Naive B cell (primary cell): ENCODE measurements around the gene C1QTNF6. TPM values are rescaled to one million over a fixed set of nuclear protein-coding genes. Genes with fewer than 3 reads are reported as not detected.

Experiments
- ATAC-seq, 2 donors: fragments of 150-1000 bp; cut with Tn5 transposase; 2 replicates each; pipeline ENCODE4 v1.10.0; 2021; ENCODE audit warnings: low read depth in 2 of 2, mild to moderate bottlenecking in 2 of 2, moderate library complexity in 2 of 2
- DNase-seq: peaks from one replicate; pipeline ENCODE4 v3.0.0; 2022
- H3K27ac Mint-ChIP-seq, 6 donors: one replicate each; pipeline ENCODE4 v1.8.0; 2020 to 2022; ENCODE audit warnings: mild to moderate bottlenecking in 6 of 6, mixed read lengths in 6 of 6, moderate library complexity in 5 of 6, inconsistent platforms in 2 of 6
- H3K27me3 Mint-ChIP-seq, 3 donors: one replicate each; pipeline ENCODE4 v1.8.0; 2021 to 2022; ENCODE audit warnings: mixed read lengths in 3 of 3, mild to moderate bottlenecking in 1 of 3
- H3K36me3 Mint-ChIP-seq, 2 donors: one replicate each; pipeline ENCODE4 v1.8.0; 2020 to 2022; ENCODE audit warnings: mixed read lengths in 2 of 2, inconsistent platforms in 1 of 2, mild to moderate bottlenecking in 1 of 2
- H3K4me1 Mint-ChIP-seq, 3 donors: one replicate each; pipeline ENCODE4 v1.8.0; 2020 to 2022; ENCODE audit warnings: mixed read lengths in 3 of 3, inconsistent platforms in 1 of 3, mild to moderate bottlenecking in 1 of 3, moderate library complexity in 1 of 3
- H3K4me3 Mint-ChIP-seq, 8 donors: one replicate each; pipeline ENCODE4 v1.8.0; 2020 to 2022; ENCODE audit warnings: mild to moderate bottlenecking in 8 of 8, mixed read lengths in 8 of 8, moderate library complexity in 8 of 8, inconsistent platforms in 2 of 8
- H3K9me3 Mint-ChIP-seq, 7 donors: one replicate each; pipeline ENCODE4 v1.8.0; 2020 to 2022; ENCODE audit warnings: mixed read lengths in 7 of 7, mild to moderate bottlenecking in 5 of 7, inconsistent platforms in 2 of 7, moderate library complexity in 1 of 7
- polyA plus RNA-seq, 6 donors: library from polyadenylated mRNA; unstranded; fragments of 300-500 nt; fragmentation: Illumina TruSeq; gene quantifications; one replicate each; pipeline ENCODE4 v1.2.3, GENCODE V29; 2021; ENCODE audit warnings: low read depth in 6 of 6

The C1QTNF6 gene
- polyA plus RNA-seq, 6 donors from 2014 or later = 1.1 to 2.0 (median 1.5) TPM; not detected in 1

DNA sequence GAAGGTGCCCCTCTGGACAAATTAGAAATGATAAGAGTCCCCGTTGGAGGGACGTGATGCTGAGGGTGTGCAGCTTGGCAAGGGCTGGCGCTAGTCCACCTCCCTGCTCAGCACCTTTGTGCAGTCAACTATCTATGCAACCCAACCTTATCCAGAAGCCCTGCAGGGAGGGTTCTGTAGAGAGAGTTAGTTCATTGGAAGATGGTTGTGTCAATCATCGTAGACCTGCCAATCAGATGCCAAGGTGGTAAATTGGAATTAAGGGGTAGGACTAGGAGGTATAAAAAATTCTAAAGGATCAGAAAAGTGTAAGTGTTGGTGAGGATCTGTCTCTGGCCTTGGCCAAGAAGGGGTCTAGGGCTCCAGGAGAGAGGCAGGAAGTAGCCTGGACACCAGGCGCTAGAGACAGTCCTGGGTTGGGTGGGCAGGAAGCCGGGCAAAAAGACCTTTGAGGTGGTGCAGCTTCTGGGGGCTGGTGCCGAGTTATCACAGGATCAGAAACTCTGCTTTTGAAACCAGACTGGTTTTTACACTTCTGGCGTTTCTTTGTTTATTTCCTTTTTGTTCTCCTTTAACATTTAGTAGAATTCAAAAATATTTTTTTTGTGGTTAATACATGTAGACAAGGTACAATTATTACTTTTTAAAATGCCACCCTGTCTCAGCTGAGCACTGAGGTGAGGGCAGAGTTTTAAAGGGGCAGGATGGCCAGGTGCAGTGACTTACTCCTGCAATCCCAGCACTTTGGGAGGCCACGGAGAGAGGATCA is 1.6 kb downstream of the C1QTNF6 start:
- Mint-ChIP-seq H3K27ac (peak overlapping the region in 3 of 6 donors; percentile 3 to 82 (median 57)), H3K4me1 (peaks cover 14 to 22% (median 14%) of the 10 kb centered on the region in 3 donors), H3K4me3 (no peak overlapping the region), H3K9me3 (no peaks in the 10 kb centered on the region), H3K36me3 (peaks cover 0 to 5% of the 10 kb centered on the region in 2 donors), H3K27me3 (peaks cover 0 to 10% (median 7%) of the 10 kb centered on the region in 3 donors)
- peak; percentile 37 for DNase-seq
- ATAC-seq = peak; percentile 52 to 55

DNA sequence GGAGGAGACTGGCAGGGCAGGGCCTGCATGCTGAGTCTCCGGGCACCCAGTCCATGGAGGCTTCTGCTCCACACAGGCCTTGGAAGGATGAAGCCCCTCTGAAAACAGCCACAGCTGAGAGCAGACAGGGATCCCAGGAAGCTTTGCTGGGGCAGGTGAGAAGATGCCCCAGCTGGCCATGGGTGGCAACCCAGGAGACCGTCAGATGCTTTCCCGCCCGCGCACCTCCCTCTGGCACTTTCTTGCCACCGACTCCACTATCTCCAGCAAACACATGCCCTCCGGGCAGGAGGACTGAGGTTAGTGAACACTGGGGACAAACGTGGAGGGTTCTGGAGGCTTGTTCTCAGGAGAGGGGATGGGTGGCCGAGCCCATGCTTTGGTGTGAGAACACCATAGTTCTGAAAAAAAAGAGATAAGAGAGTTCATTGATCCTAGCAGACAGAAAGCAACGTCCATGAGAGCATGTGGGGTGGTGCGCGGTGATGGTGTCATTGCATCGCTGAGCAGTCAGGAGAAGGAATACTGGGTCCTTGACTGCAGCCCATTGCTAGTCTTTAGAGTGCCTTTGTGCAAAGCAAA is 2.3 kb downstream of the C1QTNF6 start:
- H3K27me3 Mint-ChIP-seq = peaks cover 0 to 10% (median 7%) of the 10 kb centered on the region in 3 donors
- H3K4me3 Mint-ChIP-seq = no peak overlapping the region
- peaks cover 14 to 22% (median 14%) of the 10 kb centered on the region in 3 donors for H3K4me1 Mint-ChIP-seq
- H3K36me3 Mint-ChIP-seq = peaks cover 0 to 5% of the 10 kb centered on the region in 2 donors
- DNase-seq (no peak), ATAC-seq (no peak)
- H3K27ac Mint-ChIP-seq = peak overlapping the region in 2 of 6 donors; percentile 57 to 82
- H3K9me3 Mint-ChIP-seq = no peaks in the 10 kb centered on the region

DNA sequence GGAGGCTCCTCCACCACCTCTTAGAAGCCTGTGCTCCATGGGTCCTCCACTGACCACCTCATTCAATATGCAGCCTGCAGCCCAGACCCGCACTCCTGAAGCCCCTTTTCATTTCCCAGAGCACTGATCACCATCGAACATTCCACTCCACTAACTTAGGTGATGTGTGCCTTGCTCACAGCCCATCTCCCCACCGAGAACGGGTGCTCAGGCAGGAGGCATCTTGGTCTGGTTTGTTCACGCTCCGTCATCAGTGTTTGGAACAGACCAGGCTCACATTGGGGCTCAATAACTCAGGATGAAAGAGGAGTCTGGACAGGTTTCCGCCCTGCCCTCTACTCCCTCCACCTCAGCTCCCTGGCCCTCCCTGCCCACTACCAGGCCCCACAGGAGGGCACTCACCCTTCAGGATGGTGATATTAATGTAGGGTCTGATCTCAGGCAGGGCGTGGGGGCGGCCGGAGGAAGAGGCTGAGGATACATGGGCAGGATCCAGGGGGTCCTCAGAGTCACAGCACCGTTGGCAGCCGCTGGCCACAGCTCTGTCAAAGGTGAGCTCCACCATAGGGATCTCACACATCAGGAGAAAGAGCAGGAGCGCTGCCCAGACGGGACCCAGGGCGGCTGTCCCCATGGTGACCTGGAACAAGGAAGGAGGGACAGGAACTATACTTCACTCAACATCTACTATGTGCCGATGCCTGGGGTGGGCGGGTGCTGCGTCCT is 3.1 kb downstream of the C1QTNF6 start:
- Mint-ChIP-seq H3K36me3 (peaks cover 0 to 5% of the 10 kb centered on the region in 2 donors), H3K4me3 (no peak overlapping the region), H3K27ac (peak overlapping the region in 2 of 6 donors; percentile 33 to 90), H3K9me3 (no peaks in the 10 kb centered on the region), H3K4me1 (peaks cover 14 to 22% (median 14%) of the 10 kb centered on the region in 3 donors), H3K27me3 (peaks cover 0 to 10% (median 7%) of the 10 kb centered on the region in 3 donors)
- ATAC-seq (no peak), DNase-seq (no peak)

DNA sequence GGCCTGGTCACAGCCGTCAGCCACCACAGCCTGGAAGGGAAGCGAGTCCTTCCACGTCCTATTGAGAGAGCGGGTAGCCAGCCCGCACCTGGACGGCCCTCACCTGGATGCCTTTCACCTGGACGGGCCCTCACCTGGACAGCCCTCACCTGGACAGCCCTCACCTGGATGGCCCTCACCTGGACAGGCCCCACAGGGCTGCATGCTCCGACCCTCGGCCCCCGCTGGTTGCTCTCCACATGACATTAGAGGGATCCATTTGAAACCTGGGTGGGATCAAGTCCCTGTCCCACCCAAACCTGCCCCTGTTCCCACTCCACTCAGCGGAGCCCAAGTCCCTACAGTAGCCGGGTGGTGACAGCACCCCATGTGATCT is 3.7 kb downstream of the C1QTNF6 start:
- Mint-ChIP-seq H3K4me3 (no peak overlapping the region), H3K27me3 (peaks cover 0 to 10% (median 7%) of the 10 kb centered on the region in 3 donors), H3K9me3 (no peaks in the 10 kb centered on the region), H3K4me1 (peaks cover 14 to 22% (median 14%) of the 10 kb centered on the region in 3 donors), H3K27ac (peak overlapping the region in 1 of 6 donors; percentile 33), H3K36me3 (peaks cover 0 to 2% of the 10 kb centered on the region in 2 donors)
- ATAC-seq (no peak), DNase-seq (no peak)

DNA sequence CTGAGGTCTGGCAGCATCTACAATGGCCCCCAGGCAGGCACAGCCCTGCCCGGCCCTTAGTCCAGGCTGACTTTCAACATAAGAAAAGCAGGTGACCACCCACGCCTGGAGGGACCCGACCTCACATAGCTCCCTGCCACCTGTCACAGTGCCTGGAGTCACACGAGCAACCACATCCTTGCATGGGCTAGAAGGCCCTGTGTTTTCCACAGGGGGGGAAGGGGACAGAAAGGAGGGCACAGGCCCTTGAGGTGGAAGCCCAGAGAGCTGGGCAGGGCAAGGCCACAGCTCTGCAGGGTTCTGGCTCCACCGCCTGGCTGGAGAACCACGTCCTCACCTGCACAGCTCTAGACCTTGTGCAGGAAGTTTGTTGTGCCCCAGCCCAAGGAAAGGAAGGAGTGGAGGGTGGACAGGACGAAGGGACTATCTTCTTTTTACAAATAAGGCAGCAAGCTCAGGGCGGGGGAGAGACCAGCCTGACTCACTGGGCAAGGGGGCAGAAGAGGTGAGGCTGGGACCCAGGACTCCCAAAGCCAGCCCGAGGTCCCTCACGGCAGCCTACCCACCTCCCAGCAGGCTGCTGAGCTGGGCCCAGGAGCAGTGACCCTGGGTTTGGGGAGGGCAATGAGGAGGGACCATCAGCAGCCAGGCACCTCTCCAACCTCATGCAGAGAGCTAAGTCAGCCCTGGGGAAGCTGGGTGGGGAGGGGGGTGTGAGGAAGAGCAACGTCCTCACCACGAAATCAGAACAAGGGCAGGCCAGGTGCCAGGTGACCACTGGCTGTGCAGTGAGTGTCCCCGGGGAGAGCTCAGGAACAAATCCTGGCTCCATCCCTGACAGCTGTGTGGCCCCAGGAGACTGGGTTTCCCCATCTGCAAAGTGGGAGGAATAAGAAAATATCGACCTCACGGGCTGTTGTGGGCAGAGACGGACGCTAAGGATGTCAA is 4.3 kb downstream of the C1QTNF6 start:
- DNase-seq (no peak), ATAC-seq (no peak)
- Mint-ChIP-seq H3K27me3 (peaks cover 0 to 10% (median 7%) of the 10 kb centered on the region in 3 donors), H3K4me1 (peaks cover 14 to 22% (median 14%) of the 10 kb centered on the region in 3 donors), H3K27ac (no peak overlapping the region), H3K36me3 (no peaks in the 10 kb centered on the region), H3K9me3 (no peaks in the 10 kb centered on the region), H3K4me3 (no peak overlapping the region)

DNA sequence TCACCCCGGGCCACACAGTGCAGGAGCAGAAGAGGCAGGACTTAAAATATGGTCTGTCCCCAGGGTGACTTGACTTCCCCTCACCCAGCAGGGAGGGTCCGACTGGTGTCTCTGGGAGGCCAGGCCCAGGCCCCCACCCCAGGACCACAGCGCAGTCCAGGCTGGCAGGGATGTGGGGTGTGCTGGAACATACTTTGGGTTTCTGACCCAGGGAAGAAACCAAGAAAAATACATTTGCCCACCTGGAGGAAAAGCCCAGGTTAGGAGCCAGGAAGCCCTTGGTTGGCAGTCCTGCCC is 5.2 kb downstream of the C1QTNF6 start:
- no peaks in the 10 kb centered on the region for H3K9me3 Mint-ChIP-seq
- no peak overlapping the region for H3K27ac Mint-ChIP-seq
- H3K4me1 Mint-ChIP-seq = peaks cover 14 to 22% (median 16%) of the 10 kb centered on the region in 3 donors
- ATAC-seq = no peak
- DNase-seq = no peak
- peaks cover 0 to 16% (median 12%) of the 10 kb centered on the region in 3 donors for H3K27me3 Mint-ChIP-seq
- H3K36me3 Mint-ChIP-seq = no peaks in the 10 kb centered on the region
- H3K4me3 Mint-ChIP-seq = no peak overlapping the region

DNA sequence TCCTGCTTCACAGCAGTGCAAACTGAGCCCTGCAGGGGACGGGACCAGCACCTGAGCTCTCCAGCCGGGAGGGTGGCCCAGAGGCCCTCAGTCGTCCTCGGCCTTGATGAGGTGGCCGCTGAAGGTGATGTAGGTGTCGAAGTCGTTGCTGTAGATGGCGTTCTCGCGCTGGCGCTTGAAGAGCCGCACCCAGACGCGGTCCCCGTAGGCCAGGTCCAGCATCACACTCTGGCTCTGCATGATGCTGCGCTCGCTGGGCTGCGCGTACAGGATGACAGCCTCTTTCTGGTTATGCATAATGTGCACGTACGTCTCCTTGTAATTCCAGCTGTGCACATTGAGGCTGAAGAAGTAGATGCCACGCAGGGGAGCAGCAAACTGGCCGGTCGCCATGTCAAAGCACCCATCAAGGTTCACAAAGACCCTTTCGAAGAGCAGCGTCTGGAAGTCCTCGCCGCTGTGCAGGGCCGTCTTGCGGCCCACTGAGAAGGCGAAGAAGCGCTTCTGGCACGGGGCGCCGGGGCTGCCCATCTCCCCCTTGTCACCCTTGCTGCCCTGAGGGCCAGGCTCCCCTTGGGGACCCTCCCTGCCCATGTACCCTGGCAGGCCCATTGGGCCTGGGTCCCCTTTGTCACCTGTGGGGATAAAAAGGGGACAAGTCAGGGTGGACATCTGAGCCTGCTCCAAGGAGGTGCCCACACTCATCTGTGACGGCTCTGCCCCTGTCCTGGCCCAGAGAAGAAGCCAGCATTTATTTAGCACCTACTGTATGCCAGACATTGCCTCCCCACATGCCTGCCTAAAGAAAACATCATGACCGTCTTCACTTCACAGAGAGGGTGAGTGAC is 5.7 kb downstream of the C1QTNF6 start:
- peaks cover 5 to 22% (median 18%) of the 10 kb centered on the region in 3 donors for H3K27me3 Mint-ChIP-seq
- H3K9me3 Mint-ChIP-seq = no peaks in the 10 kb centered on the region
- ATAC-seq (no peak), DNase-seq (no peak)
- H3K4me1 Mint-ChIP-seq = peaks cover 18 to 27% (median 21%) of the 10 kb centered on the region in 3 donors
- no peak overlapping the region for H3K4me3 Mint-ChIP-seq
- no peak overlapping the region for H3K27ac Mint-ChIP-seq
- H3K36me3 Mint-ChIP-seq = no peaks in the 10 kb centered on the region

DNA sequence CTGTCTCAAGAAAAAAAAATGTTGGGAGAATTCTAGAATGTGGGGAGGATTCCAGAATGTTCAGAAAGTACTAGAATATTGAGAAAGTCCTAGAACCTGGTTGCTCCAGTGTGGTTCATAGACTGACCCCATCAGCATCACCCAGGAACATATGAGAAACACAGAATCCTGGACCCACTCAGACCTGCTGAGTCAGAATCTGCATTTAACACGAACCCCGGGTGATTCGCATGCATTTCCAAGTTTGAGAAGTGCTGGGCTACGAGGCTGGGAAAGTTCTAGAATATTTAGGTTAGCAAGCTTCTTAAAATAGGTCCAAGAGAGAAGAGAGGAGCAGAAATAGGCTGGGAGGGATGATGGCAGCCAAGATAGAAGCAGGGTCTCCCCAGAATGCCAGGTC is 6.4 kb downstream of the C1QTNF6 start:
- Mint-ChIP-seq H3K4me3 (no peak overlapping the region), H3K27ac (peak overlapping the region in 1 of 6 donors; percentile 36), H3K27me3 (peaks cover 8 to 25% (median 23%) of the 10 kb centered on the region in 3 donors), H3K9me3 (no peaks in the 10 kb centered on the region), H3K36me3 (no peaks in the 10 kb centered on the region), H3K4me1 (peaks cover 21 to 34% (median 24%) of the 10 kb centered on the region in 3 donors)
- DNase-seq = no peak
- no peak for ATAC-seq

DNA sequence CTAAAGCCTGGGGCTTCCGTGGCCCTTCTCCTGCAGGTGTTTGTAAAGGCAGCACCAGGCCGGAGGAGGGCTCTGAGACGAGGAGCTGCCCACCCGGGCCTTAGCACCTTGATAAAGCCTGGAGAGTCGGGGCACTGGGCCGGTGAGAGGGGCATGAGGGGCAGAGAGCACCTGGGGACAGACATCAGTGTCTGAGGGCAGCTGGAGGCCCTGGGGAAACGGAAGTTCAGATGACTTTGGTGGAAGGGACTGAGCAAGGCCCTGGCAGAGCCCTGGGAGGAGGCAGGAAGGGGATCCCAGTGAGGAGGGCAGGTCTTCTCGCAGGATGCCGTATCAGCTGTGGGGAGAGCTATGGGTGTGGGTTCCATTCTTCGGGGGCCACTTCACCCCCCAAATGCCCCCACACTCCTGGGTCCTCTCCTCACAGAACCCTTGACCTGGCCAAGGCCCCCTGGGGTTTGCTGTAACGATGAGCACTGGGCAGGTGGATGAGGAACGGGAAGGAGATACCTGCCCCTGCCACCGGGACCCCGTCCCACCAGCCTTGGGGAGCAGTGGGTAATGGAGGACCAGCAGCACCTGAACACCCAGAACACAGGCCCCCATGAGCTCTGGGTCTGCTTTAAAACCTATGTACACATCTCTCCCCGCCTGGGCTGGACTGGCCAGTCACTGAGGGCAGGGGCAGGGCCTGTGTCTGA is 7.4 kb downstream of the C1QTNF6 start:
- Mint-ChIP-seq H3K27me3 (peaks cover 13 to 35% (median 33%) of the 10 kb centered on the region in 3 donors), H3K27ac (no peak overlapping the region), H3K9me3 (no peaks in the 10 kb centered on the region), H3K4me1 (peaks cover 21 to 31% (median 22%) of the 10 kb centered on the region in 3 donors), H3K4me3 (peak overlapping the region in 1 of 8 donors; percentile 41), H3K36me3 (no peaks in the 10 kb centered on the region)
- no peak for DNase-seq
- ATAC-seq = no peak

DNA sequence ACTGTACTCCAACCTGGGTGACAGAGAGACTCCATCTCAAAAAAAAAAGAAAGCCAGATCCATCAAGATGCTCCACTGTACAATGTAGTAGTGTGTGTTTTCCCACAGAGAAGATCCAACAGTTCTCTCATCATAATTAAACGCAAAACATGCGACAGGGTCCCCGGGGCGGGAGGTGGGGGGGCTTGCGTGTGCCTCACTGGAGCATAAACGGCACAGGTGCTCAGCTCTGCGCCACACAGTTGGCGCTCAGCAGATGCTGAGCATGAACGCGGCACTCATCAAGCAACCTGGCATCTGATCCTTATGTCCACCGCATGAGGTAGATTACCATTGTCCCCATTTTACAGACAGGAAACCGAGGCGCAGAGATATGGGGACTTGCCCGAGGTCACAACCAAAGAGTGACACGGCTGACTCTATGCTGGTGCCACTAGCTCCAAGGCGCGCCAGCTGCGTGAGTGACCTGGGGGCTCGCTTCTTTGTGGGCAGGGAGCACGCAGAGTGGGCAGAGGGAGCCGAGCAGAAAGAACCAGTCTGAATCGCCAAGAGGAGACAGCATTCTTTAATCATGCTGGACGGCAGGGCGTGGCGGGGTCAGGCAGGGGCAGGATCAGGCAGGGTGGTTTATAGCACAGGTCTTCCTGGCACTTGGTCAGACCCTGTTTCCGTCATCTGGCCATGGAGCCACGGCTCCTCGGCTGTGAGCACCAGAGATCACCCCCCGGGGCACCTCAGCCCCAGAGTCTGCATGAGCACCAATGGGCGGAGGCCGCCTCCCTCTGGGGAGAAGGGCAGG is 8.2 kb downstream of the C1QTNF6 start:
- no peaks in the 10 kb centered on the region for H3K36me3 Mint-ChIP-seq
- H3K4me3 Mint-ChIP-seq = no peak overlapping the region
- no peaks in the 10 kb centered on the region for H3K9me3 Mint-ChIP-seq
- peaks cover 16 to 39% (median 37%) of the 10 kb centered on the region in 3 donors for H3K27me3 Mint-ChIP-seq
- DNase-seq (no peak), ATAC-seq (no peak)
- no peak overlapping the region for H3K27ac Mint-ChIP-seq
- peaks cover 17 to 24% (median 22%) of the 10 kb centered on the region in 3 donors for H3K4me1 Mint-ChIP-seq

DNA sequence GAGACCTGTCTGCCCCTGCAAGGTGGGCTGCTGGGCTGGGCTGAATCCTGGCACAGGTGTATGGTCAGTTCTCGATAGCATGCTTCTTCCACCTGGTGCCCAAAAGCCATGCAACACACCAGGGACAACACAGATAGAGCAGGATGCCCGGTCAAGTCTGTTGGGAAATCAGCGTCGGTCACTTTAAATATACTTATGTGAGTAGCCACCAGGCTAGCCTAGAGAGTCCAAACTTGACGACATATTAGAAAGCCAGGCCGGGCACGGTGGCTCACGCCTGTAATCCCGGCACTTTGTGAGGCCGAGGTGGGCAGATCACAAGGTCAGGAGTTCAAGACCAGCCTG is 8.9 kb downstream of the C1QTNF6 start:
- Mint-ChIP-seq H3K9me3 (peaks cover 0 to 2% (median 0%) of the 10 kb centered on the region in 7 donors), H3K4me1 (peaks cover 16 to 24% (median 20%) of the 10 kb centered on the region in 3 donors), H3K27ac (no peak overlapping the region), H3K36me3 (no peaks in the 10 kb centered on the region), H3K4me3 (peak overlapping the region in 1 of 8 donors; percentile 33), H3K27me3 (peaks cover 17 to 41% (median 41%) of the 10 kb centered on the region in 3 donors)
- ATAC-seq (no peak), DNase-seq (no peak)
